Trophoblast cell (in vitro differentiated cells and primary cell): Measurements from ENCODE around the gene MYEOV.

Experiments
- DNase-seq, 2 donors: peaks; one replicate each; pipeline ENCODE4 v3.0.0-alpha.2; 2016
- H2AFZ ChIP-seq: 2 replicates; pipeline ENCODE4 v1.6.1; 2013; ENCODE audit warnings: low read length, moderate library complexity, mild to moderate bottlenecking; ENCODE audit not compliant: insufficient read depth, poor library complexity
- H2AK5ac ChIP-seq: 2 replicates; pipeline ENCODE4 v1.6.1; 2013; ENCODE audit warnings: mild to moderate bottlenecking, low read length
- H2BK120ac ChIP-seq: 2 replicates; pipeline ENCODE4 v1.6.1; 2013; ENCODE audit warnings: low read length, mild to moderate bottlenecking, moderate library complexity; ENCODE audit not compliant: insufficient read depth, poor library complexity
- H2BK12ac ChIP-seq: 2 replicates; pipeline ENCODE4 v1.6.1; 2013; ENCODE audit warnings: mild to moderate bottlenecking, low read length, moderate library complexity
- H2BK5ac ChIP-seq: 2 replicates; pipeline ENCODE4 v1.6.1; 2013; ENCODE audit warnings: low read length, low read depth, moderate library complexity, mild to moderate bottlenecking; ENCODE audit not compliant: poor library complexity
- H3K14ac ChIP-seq: 2 replicates; pipeline ENCODE4 v1.6.1; 2013; ENCODE audit warnings: mild to moderate bottlenecking, low read length
- H3K18ac ChIP-seq: 2 replicates; pipeline ENCODE4 v1.6.1; 2013; ENCODE audit warnings: mild to moderate bottlenecking, low read length
- H3K23ac ChIP-seq: 2 replicates; pipeline ENCODE4 v1.6.1; 2013; ENCODE audit warnings: low read length
- H3K27ac ChIP-seq: 2 replicates; pipeline ENCODE4 v1.5.1; 2013; ENCODE audit warnings: low read depth, mild to moderate bottlenecking, inconsistent platforms, low read length, moderate library complexity
- H3K27me3 ChIP-seq: 2 replicates; pipeline ENCODE4 v1.6.1; 2013; ENCODE audit warnings: inconsistent platforms, mild to moderate bottlenecking, low read length, moderate library complexity; ENCODE audit not compliant: insufficient read depth
- H3K36me3 ChIP-seq, 2 experiments: 1 replicate in 1 of 2; 2 replicates in 1 of 2; pipeline ENCODE4 v1.6.1; 2013; ENCODE audit warnings: low read length in 2 of 2, mild to moderate bottlenecking in 2 of 2, moderate library complexity in 1 of 2; ENCODE audit not compliant: insufficient read depth in 2 of 2, control insufficient read depth in 1 of 2
- H3K4ac ChIP-seq: 2 replicates; pipeline ENCODE4 v1.6.1; 2013; ENCODE audit warnings: low read depth, mild to moderate bottlenecking, low read length, moderate library complexity
- H3K4me1 ChIP-seq, 2 experiments: 1 replicate in 1 of 2; 2 replicates in 1 of 2; pipeline ENCODE4 v1.6.1; 2013; ENCODE audit warnings: low read length in 2 of 2, mild to moderate bottlenecking in 2 of 2, moderate library complexity in 1 of 2; ENCODE audit not compliant: insufficient read depth in 2 of 2, control insufficient read depth in 1 of 2
- H3K4me2 ChIP-seq: 2 replicates; pipeline ENCODE4 v1.6.1; 2013; ENCODE audit warnings: inconsistent platforms, mild to moderate bottlenecking, low read length, moderate library complexity
- H3K4me3 ChIP-seq: 2 replicates; pipeline ENCODE4 v1.5.1; 2013; ENCODE audit warnings: mild to moderate bottlenecking, low read depth, low read length, inconsistent platforms
- H3K79me1 ChIP-seq: one replicate; pipeline ENCODE4 v1.6.1; 2013; ENCODE audit warnings: low read length
- H3K79me2 ChIP-seq: 2 replicates; pipeline ENCODE4 v1.6.1; 2013; ENCODE audit warnings: low read length, mild to moderate bottlenecking; ENCODE audit not compliant: control insufficient read depth, insufficient read depth, poor library complexity
- H3K9ac ChIP-seq: 2 replicates; pipeline ENCODE4 v1.6.1; 2013; ENCODE audit warnings: mild to moderate bottlenecking, low read length
- H3K9me3 ChIP-seq: 2 replicates; pipeline ENCODE4 v1.6.1; 2013; ENCODE audit warnings: low read depth, mild to moderate bottlenecking, control low read depth, inconsistent platforms, low read length; ENCODE audit not compliant: insufficient read depth
- H4K12ac ChIP-seq: 2 replicates; pipeline ENCODE4 v1.6.1; 2013; ENCODE audit warnings: low read depth, mild to moderate bottlenecking, low read length, moderate library complexity
- H4K8ac ChIP-seq: 2 replicates; pipeline ENCODE4 v1.6.1; 2013; ENCODE audit warnings: low read depth, mild to moderate bottlenecking, low read length, moderate library complexity
- H4K91ac ChIP-seq: one replicate; pipeline ENCODE4 v1.6.1; 2013; ENCODE audit warnings: low read depth, mild to moderate bottlenecking, low read length, moderate library complexity
- WGBS: extraction: QIAGEN DNeasy Blood & Tissue Kit; methylation state at CpG from one replicate; pipeline ENCODE4 v1.1.7; 2013; ENCODE audit warnings: missing lambda C conversion rate; ENCODE audit not compliant: insufficient read length, insufficient coverage; ENCODE audit errors: extremely low coverage; 5-methylcytosine and 5-hydroxymethylcytosine counted together

MYEOV gene

DNA sequence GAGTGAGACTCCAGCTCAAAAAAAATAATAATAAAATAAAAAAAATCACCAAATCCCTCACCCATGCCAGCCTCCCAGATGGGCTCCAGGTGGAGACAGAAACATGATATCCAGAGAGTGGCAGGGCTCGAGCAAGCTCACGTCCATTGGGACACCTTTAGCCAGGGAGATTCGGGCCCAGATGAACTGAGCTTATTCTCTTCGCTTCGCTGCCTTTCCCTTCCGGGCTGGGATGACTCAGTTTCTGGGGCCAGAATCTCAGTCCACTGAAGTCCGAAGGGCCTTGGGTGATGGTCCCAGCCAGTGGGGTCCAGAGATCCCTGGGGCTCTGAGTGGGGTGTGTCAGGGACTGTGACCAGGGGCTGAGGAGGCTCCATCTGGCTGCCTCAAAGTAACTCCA is 23.0 kb upstream of the MYEOV start:
- H2BK120ac ChIP-seq, result no peak overlapping the region
- H3K36me3 ChIP-seq, result no peaks in the 10 kb centered on the region
- peaks cover 4% of the 10 kb centered on the region for H3K9me3 ChIP-seq
- no CpG with 5 or more reads among the region's 7 CpGs for WGBS
- H3K9ac ChIP-seq, result no peak overlapping the region
- H4K12ac ChIP-seq, result no peak overlapping the region
- H3K4ac ChIP-seq, result no peak overlapping the region
- no peaks in the 10 kb centered on the region for H3K4me1 ChIP-seq
- no peak overlapping the region for H2BK5ac ChIP-seq
- H3K27ac ChIP-seq, result no peak overlapping the region
- no peak overlapping the region for H3K4me3 ChIP-seq
- no peak overlapping the region for H4K91ac ChIP-seq
- no peak overlapping the region for H2BK12ac ChIP-seq
- H2AFZ ChIP-seq, result no peak overlapping the region
- no peak overlapping the region for H3K4me2 ChIP-seq
- DNase-seq, result no peak
- H2AK5ac ChIP-seq, result no peak overlapping the region
- H3K79me2 ChIP-seq, result no peaks in the 10 kb centered on the region
- no peaks in the 10 kb centered on the region for H3K27me3 ChIP-seq
- H3K14ac ChIP-seq, result no peak overlapping the region
- H3K79me1 ChIP-seq, result no peaks in the 10 kb centered on the region
- no peak overlapping the region for H4K8ac ChIP-seq
- H3K18ac ChIP-seq, result no peak overlapping the region
- no peak overlapping the region for H3K23ac ChIP-seq

- Histone ChIP-seq H3K14ac (no peak overlapping the region), H3K9me3 (peaks cover 4% of the 10 kb centered on the region), H3K4ac (no peak overlapping the region), H4K8ac (no peak overlapping the region), H3K27ac (no peak overlapping the region), H3K36me3 (no peaks in the 10 kb centered on the region), H3K9ac (peak overlapping the region; percentile 40), H3K79me1 (no peaks in the 10 kb centered on the region), H3K4me3 (no peak overlapping the region), H3K18ac (no peak overlapping the region), H2BK5ac (no peak overlapping the region), H3K4me1 (no peaks in the 10 kb centered on the region), H3K79me2 (no peaks in the 10 kb centered on the region), H4K12ac (no peak overlapping the region), H3K27me3 (no peaks in the 10 kb centered on the region), H2AK5ac (no peak overlapping the region), H2AFZ (no peak overlapping the region), H2BK12ac (no peak overlapping the region), H2BK120ac (no peak overlapping the region), H3K23ac (no peak overlapping the region), H3K4me2 (no peak overlapping the region), H4K91ac (no peak overlapping the region)
- WGBS, result 100% methylated on average over 2 of the region's 3 CpGs
- no peak for DNase-seq
Measured at GRCh38 chr11:69272055-69272454, 21.9 kb upstream of the MYEOV start.

GRCh38 chr11:69272831-69273485 is 21.0 kb upstream of the MYEOV start:
- H4K91ac ChIP-seq, result no peak overlapping the region
- no peak overlapping the region for H3K9ac ChIP-seq
- H3K36me3 ChIP-seq, result no peaks in the 10 kb centered on the region
- H2AK5ac ChIP-seq, result no peak overlapping the region
- H3K4ac ChIP-seq, result no peak overlapping the region
- peaks cover 1% of the 10 kb centered on the region for H3K9me3 ChIP-seq
- no peak overlapping the region for H3K18ac ChIP-seq
- no peaks in the 10 kb centered on the region for H3K27me3 ChIP-seq
- H3K4me2 ChIP-seq, result no peak overlapping the region
- H3K4me1 ChIP-seq, result peaks cover 0 to 2% of the 10 kb centered on the region in 2 experiments
- no peak overlapping the region for H3K4me3 ChIP-seq
- H4K12ac ChIP-seq, result no peak overlapping the region
- H4K8ac ChIP-seq, result no peak overlapping the region
- no peak overlapping the region for H2BK5ac ChIP-seq
- H3K27ac ChIP-seq, result no peak overlapping the region
- H3K23ac ChIP-seq, result no peak overlapping the region
- no peaks in the 10 kb centered on the region for H3K79me2 ChIP-seq
- H3K14ac ChIP-seq, result no peak overlapping the region
- WGBS, result no CpG with 5 or more reads among the region's 18 CpGs
- H2AFZ ChIP-seq, result no peak overlapping the region
- H2BK120ac ChIP-seq, result no peak overlapping the region
- H2BK12ac ChIP-seq, result no peak overlapping the region
- DNase-seq, result no peak
- no peaks in the 10 kb centered on the region for H3K79me1 ChIP-seq

GRCh38 chr11:69273571-69273970 is 20.4 kb upstream of the MYEOV start:
- H3K9me3 ChIP-seq, result peaks cover 1% of the 10 kb centered on the region
- H3K18ac ChIP-seq, result no peak overlapping the region
- H3K4me1 ChIP-seq, result peaks cover 0 to 2% of the 10 kb centered on the region in 2 experiments
- H3K79me1 ChIP-seq, result no peaks in the 10 kb centered on the region
- H3K36me3 ChIP-seq, result no peaks in the 10 kb centered on the region
- no peak overlapping the region for H2BK12ac ChIP-seq
- no peak overlapping the region for H3K4me2 ChIP-seq
- H3K23ac ChIP-seq, result no peak overlapping the region
- no peak overlapping the region for H3K4me3 ChIP-seq
- no peak overlapping the region for H3K9ac ChIP-seq
- H2BK120ac ChIP-seq, result no peak overlapping the region
- no CpG with 5 or more reads among the region's 6 CpGs for WGBS
- no peak overlapping the region for H4K91ac ChIP-seq
- H3K27ac ChIP-seq, result no peak overlapping the region
- no peak overlapping the region for H2AFZ ChIP-seq
- H3K27me3 ChIP-seq, result no peaks in the 10 kb centered on the region
- DNase-seq, result no peak
- no peak overlapping the region for H2BK5ac ChIP-seq
- H3K14ac ChIP-seq, result no peak overlapping the region
- no peak overlapping the region for H4K12ac ChIP-seq
- no peak overlapping the region for H4K8ac ChIP-seq
- no peak overlapping the region for H3K4ac ChIP-seq
- H2AK5ac ChIP-seq, result no peak overlapping the region
- no peaks in the 10 kb centered on the region for H3K79me2 ChIP-seq
